Measurements from ENCODE around the gene RXFP4. TPM values are rescaled to one million over a fixed set of nuclear protein-coding genes. Genes with fewer than 3 reads are reported as not detected.
A peak's percentile ranks its signal among the peaks of the same experiment; 100 is the strongest.
"Not testable (repeated sequence)": the region's sequence is repeated elsewhere in the genome, so short reads cannot be mapped to it uniquely, and the experiment has no call there.

The RXFP4 gene, protein sequence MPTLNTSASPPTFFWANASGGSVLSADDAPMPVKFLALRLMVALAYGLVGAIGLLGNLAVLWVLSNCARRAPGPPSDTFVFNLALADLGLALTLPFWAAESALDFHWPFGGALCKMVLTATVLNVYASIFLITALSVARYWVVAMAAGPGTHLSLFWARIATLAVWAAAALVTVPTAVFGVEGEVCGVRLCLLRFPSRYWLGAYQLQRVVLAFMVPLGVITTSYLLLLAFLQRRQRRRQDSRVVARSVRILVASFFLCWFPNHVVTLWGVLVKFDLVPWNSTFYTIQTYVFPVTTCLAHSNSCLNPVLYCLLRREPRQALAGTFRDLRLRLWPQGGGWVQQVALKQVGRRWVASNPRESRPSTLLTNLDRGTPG
- total RNA-seq: not detected
- long read RNA-seq: 0 reads

DNA sequence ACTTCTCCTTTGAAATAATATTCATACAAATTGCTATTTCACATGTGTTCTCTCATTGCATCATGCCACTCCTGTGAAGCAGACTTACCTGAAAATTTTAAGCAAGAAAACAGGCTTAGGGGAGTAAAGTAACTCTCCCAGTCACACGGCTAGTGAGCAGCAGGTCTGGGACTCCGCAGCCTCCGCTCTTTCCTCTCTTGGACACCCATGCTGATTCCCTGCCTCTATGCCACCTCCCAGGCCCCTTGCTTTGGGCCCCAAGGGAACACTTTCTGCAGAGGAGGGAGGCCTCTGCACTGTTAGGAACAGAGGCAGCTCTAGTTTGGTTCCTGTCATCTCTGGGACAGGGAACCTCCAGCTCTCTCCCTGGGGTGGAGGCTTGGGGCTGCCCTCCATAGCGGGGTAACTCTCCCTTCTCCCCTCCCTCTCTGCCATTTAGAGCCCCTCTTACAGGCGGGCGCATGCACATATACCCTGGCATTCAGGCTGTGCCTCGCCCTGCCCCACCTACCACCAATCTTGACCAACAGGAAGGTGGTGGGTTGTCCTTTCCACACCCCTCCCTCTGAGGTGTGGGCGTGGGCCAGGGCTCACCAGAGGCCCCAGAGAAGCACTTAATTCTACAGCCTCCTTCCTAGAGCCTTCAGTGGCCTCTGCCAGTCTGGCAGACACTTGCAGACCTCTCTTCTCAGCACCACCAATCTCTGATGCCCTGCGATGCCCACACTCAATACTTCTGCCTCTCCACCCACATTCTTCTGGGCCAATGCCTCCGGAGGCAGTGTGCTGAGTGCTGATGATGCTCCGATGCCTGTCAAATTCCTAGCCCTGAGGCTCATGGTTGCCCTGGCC, at the start of gene RXFP4:
RXFP4 (plus strand) TSS at position 646 of the 852 bp plus-strand sequence; CDS start at position 718, 72 bp downstream.
- intact Hi-C loops (cut with micrococcal nuclease): loop anchor here (5.0 kb wide), 1 partner anchor 41 kb away; no protein-coding TSS in a partner anchor
- ATAC-seq (peak; percentile 36), DNase-seq (no peak)

DNA sequence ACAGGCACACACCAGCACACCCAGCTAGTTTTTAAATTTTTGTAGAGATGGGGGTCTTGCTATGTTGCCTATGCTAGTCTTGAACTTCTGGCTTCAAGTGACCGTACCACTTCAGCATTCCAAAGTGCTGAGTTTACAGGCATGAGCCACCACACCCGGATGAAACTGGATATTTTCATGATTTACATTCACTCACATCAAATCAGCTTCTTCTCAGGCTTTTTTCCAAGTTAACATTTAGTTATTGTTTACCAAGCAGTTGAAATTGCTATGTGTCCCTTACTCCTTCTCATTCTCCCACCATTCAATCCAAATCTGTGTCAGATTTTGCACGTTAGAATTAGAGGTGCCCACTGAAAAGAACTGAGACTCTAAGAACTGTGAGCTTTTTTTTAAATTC, 48.6 kb upstream of the RXFP4 start:
- intact Hi-C loops (cut with micrococcal nuclease): no loop called here
- no peak for ATAC-seq
- DNase-seq: no peak

DNA sequence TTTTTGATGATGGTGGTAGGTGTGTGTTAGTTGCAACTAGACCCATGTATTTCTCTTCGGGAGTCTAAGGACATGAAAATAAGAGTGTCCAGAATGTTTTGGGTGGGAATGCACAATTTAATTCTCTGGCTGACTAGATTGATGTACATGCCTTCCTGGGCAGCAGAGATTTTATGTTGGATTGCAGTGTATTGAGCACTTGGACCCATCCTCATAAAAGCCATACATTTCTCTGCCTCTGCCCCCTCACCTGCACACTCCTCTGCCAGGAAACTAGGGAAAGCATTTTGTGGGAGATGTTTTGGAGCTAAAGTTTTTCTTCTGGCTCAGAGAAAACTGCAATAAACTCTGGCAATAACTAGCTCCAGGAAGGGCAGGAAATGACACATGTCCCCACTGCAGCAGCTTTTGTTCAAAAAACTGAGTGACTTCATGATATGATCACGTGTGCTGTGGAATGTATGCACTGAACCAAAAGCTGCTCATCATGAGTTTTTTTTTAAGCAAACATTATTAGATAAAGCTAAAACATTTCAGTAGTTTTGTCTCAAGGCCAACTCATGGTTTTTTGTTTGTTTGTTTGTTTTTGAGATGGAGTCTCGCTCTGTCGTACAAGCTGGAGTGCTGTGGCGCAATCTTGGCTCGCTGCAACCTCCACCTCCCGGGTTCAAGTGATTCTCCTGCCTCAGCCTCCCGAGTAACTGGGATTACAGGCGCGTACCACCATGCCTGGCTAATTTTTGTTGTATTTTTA, 47.9 kb upstream of the RXFP4 start:
- ATAC-seq: peak; percentile 80
- no peak for DNase-seq
- intact Hi-C loops (cut with micrococcal nuclease): no loop called here

DNA sequence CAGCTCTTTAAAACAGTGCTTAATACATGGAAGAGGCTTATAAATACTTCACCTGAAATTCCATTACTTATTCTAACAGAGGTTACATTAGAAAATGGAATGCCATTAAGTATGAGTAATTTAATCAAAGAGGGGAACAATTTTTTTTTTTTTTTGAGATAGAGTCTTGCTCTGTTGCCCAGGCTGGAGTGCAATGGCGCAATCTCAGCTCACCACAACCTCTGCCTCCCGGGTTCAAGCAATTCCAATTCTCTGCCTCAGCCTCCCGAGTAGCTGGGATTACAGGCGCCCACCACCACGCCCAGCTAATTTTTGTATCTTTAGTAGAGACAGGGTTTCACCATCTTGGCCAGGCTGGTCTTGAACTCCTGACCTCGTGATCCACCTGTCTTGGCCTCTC, 45.8 kb upstream of the RXFP4 start:
- ATAC-seq; intact Hi-C loops (cut with micrococcal nuclease); DNase-seq: not testable (repeated sequence)

DNA sequence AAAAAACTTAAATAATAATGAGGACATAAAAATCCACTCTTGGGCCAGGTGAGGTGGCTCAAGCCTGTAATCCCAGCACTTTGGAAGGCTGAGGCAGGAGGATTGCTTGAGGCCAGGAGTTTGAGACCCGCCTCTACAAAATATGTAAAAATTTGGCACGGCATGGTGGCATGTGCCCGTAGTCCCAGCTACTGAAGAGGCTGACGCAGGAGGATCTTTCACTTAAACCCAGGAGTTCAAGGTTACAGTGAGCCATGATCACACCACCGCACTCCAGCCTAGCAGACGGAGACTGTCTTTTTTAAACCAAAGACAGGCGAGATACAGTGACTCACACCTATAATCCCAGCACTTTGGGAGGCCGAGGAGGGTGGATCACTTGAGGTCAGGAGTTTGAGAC, 45.0 kb upstream of the RXFP4 start:
- DNase-seq; intact Hi-C loops (cut with micrococcal nuclease); ATAC-seq: not testable (repeated sequence)

DNA sequence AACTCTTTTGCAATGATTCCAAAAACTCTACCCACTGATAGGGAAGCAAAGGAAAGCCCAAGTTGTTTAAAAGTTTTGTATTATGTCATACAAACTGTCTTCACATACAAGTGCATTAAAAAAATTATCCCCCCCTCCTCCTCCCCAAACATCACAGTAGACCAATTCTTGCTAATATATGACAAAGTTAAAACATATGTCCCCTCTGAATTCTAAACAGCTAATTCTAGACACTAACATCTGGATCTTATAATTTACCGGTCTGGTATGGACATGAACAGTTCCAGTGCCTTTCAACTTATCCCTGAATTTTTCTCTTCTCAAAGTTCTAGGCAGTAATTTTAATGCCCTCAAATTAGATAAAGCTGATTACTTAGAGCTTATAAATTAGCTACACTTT, 43.7 kb upstream of the RXFP4 start:
- intact Hi-C loops (cut with micrococcal nuclease): no loop called here

DNA sequence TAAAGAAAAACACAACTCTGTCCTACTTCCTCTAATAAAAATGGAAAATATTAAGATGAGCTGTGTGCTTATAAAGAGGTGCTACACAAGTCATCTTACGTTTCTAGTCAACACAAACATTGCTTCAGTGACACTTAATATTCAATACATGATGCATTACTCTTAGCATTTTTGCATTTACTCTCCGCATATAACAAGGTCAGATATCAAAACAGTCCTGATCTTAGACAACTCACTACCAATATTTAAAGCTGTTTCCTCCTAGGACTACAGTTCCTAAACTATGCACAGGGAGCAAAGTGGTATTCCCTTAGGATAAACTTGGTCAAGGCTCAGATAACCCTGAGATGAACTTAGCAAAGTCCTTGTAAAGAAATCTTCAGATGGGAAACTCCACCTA, 42.5 kb upstream of the RXFP4 start:
- DNase-seq (no peak), ATAC-seq (no peak)
- intact Hi-C loops (cut with micrococcal nuclease): no loop called here

More for the DNA sequence above, 43.7 kb upstream of the RXFP4 start:
- DNase-seq: no peak
- no peak for ATAC-seq

DNA sequence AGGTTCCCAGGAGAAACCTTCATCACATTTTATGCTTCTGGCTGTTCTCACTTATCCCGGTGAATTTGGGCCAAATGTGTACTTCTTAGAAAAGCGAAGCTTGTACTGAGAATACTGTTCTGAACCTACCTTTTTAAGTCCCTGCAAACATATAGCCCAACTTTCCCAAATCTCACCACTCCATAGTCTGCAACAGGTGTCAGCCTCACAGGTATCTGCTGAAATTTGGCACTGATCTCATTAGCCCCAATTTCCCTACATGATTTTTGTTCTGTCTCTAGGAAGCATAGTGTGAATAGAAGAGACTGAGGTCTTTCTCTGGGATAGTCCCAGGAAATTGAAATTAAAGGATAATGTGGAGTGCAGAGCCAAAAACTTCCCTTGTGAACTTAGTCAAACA, 41.8 kb upstream of the RXFP4 start:
- DNase-seq (no peak), ATAC-seq (no peak)
- intact Hi-C loops (cut with micrococcal nuclease): no loop called here

DNA sequence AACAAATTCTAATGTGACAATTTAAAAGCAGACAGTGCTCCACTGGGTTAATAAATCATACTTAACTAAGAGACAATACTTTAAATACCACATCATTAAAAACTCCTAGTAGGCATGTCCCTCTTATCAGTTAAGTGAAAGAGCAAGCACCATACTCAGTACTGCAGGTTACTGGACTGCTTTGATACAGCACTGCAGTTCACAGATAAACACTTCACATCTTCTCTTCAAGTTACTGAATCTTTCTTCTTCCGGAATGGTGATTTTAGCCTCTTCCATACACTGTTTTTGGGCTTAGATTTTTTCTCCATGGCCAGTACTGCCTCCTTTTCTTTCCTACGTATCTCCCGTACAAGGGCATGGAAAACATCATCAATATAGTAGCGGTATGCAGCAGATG, 41.3 kb upstream of the RXFP4 start:
- DNase-seq (no peak), ATAC-seq (no peak)
- intact Hi-C loops (cut with micrococcal nuclease): no loop called here

DNA sequence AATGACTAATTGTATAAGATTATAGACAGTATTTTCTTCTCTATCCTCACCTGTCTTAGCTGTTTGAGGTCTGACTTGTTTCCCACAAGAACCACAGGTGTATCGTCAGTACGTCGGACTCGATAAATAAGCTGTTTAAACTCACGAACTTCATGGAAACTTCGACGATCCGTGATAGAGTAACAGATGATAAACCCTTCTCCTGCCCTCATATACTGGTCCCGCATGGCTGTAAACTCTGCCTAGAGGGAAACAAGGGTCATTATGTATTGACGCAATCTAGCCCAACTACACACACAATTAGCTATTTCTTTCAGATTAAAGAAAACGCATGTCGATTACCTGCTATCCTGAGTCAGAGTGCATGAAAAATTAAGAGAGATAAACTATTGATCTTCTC, 37.2 kb upstream of the RXFP4 start:
- intact Hi-C loops (cut with micrococcal nuclease): no loop called here
- ATAC-seq: no peak
- no peak for DNase-seq

DNA sequence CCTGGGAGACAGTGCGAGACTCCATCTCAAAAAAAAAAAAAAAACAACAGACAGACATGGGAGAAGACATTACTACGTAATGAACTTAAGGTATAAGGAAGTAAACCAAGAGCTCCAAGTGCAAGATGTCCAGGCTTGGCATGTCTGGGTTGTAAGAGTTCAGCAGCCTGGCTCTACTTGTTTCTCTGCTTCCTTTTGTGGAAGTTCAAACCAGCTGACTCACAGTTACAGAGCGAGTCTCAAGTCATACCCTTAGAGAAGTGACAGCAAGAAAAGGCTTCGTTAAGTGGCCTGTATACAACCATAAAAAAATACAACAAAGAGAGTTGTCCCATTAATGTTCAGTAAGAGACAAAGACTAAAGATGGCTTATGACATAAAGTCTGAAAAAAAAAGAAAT, 31.5 kb upstream of the RXFP4 start:
- ATAC-seq (peak; percentile 11), DNase-seq (no peak)
- intact Hi-C loops (cut with micrococcal nuclease): no loop called here

DNA sequence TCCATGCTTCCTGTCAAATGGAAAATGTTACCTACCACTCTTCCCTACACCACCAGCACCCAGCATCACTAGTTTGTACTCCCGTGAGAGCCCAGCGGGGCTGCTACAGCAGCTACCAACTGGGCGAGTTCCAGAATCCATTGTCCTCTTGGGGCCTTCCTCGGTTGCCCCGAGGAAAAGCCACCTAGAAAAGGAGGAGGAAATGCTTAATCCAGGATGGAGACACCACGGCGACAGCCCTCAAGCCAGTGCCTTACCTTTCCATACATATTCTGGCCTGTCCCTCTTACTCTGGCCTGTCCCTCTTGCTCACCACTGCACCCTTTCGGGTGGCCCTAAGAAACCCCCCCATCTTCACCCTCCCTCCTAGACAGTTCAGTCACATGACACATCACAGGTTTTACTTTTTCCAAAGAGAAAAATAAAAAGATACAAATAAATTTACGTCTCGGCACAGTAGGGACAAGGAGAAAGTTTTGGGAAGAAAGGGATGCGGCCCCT, 30.8 kb upstream of the RXFP4 start:
- DNase-seq: no peak
- intact Hi-C loops (cut with micrococcal nuclease): no loop called here

DNA sequence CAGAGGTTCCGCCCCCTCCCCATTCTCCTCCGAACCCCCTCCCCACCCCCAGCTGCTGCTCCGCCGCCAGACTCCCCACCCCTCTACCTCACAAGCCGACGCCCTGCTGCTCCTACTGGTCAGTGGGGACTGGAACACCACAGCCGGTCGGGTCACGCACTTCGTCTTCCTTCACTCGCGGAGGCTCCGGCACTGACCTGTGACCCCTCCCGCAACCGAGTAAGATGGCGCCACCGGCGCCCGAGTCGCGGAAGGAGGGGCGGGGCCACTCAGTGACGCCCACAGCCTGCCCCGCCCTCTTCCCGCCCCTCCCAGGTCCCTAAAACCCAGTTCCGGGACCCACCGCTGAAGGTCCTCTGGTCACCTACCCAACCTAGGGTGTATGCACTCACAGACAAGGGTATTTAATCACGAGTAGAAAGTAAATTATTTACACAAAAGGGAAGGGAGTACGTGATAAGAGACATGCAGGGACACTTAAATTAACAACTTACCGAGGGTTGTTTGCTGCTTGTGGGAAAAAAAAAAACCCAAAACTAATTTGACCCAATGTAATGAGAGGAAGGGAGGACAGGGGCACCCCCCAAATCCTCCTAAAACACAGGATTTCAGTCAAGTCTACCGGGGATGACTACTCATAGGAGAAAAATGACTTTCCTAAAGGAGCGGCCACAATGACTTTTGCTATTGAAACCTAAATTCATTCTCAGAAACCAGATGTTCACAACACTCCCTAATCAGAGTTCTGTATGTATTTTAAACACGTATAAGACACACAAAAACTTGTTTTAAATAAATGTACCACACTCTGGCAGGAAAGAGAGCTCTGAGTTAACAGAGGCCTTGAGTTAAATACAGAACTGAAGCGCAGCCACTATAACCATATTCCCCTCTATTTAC, 30.0 kb upstream of the RXFP4 start, which contains the start of gene RIT1:
RIT1 (minus strand) TSS at position 194 of the 900 bp plus-strand sequence. CDS start 588 bp downstream, outside the sequence.
- peak; percentile 99 for ATAC-seq
- peak; percentile 93 for DNase-seq
- intact Hi-C loops (cut with micrococcal nuclease): no loop called here

More for the DNA sequence above, 30.8 kb upstream of the RXFP4 start:
- peak; percentile 73 for ATAC-seq

DNA sequence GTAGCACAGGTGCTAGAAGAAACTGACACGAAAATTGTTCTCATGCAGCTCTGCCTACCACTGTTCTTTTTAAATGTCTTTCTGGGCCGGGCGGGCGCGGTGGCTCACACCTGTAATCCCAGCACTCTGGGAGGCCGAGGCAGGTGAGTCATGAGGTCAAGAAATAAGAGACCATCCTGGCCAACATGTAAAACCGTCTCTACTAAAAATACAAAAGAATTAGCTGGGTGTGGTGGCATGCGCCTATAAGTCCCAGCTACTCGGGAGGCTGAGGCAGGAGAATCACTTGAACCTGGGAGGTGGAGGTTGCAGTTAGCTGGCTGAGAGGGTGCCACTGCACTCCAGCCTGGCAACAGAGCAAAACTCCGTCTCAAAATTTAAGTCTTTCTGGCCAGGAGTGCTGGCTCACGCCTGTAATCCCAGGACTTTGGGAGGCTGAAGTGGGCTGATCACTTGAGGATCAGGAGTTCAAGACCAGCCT, 29.3 kb upstream of the RXFP4 start:
- intact Hi-C loops (cut with micrococcal nuclease): no loop called here
- DNase-seq (no peak), ATAC-seq (no peak)

DNA sequence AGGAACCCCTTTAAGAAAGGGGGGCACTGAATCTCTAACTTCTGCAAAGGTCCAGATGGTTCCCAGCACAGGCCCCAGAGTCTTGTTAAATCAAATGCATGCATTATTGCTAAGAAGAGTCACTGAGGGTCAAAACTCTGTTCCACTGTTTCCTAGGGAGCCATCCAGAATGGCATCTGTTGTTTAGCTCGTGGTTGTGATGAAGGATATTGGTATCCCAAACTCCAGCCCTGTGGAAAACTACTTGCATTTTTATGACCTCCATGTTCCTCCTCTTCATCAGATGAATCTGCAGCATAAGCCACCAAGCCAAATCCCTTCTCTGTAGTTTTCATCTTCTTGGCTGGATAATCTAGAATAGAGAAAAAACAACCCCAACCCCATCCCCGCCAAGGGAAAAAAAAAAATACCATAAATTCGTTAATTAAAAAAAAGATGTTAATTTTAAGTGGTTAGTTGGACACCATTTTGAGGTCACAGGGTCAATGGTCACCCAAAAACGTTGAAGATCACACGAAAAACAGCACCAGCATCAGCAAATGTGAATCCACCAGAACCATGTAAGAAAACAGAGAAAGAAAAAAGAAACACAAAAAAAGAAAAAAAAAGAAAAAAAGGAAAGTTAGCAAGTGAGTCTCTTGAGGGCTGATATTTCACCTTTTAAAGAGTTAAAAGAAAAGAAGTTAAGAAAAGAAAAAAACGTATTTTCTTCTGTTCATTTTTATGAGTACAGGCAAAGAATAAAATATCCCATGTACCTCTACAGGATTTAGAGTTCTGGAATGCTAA, 27.3 kb upstream of the RXFP4 start:
- intact Hi-C loops (cut with micrococcal nuclease): no loop called here
- ATAC-seq: no peak
- DNase-seq: no peak

DNA sequence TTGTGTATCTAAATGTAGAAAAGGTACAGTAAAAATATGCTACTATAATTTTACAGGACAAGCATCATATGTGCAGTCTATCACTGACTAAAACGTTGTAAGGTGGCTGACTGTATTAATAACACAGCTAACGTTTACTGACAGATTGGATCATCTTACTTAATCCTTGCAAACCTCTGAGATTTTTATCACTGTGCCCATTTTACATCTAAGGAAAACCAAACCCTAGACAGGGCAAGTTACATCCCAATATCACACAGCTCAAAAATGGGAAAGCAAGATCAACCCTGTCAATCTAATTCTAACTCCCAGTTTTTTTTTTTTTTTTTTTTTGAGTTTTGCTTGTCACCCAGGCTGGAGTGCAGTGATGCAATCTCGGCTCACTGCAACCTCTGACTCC, 22.8 kb upstream of the RXFP4 start:
- intact Hi-C loops (cut with micrococcal nuclease): no loop called here
- no peak for ATAC-seq
- no peak for DNase-seq

DNA sequence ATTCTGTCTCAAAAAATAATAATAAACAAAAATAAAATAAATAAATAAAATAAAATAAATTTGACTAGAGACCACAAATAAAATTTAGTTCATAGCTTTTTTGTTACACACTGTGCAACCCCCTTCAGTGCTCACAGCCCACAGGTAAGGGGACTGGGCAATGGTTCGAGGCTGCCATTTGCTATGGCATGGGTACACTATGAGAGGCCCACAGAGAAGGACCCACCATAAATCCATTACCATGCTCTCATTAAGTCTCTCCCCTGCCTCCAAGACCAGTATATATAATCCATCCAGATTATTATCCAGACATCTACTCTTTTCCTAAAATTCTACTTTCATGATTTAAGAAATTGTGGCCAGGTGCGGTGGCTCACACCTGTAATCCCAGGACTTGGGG, 21.6 kb upstream of the RXFP4 start:
- intact Hi-C loops (cut with micrococcal nuclease): no loop called here
- DNase-seq (no peak), ATAC-seq (no peak)
